COLO668 (cell line): ENCODE measurements around the gene EEFSEC.

Experiments used
- DNase-seq: peaks from one replicate; lab custom pipeline; 2025; ENCODE audit not compliant: unreplicated experiment; lab: John Stamatoyannopoulos, UW

EEFSEC gene

DNA sequence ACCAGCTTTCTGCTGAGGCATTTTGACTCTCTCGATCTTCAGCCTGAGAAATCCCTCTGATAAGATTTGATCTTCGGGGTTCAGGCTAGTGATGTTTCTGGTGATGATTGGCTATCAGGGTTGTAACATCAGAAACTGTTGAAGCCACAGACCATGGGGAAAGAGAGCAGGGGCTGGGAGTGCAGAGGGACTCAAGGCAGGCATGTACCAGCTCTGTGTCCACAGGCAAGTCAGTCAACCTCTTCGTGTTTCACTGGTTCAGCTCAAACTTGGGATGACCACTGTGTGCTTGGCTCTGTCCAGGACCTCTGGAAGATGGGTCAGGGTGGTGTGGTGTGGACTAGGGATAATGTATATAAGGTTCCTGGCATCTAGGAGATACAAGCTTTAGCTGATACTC, 116.5 kb downstream of the EEFSEC start:
- no peak for DNase-seq

DNA sequence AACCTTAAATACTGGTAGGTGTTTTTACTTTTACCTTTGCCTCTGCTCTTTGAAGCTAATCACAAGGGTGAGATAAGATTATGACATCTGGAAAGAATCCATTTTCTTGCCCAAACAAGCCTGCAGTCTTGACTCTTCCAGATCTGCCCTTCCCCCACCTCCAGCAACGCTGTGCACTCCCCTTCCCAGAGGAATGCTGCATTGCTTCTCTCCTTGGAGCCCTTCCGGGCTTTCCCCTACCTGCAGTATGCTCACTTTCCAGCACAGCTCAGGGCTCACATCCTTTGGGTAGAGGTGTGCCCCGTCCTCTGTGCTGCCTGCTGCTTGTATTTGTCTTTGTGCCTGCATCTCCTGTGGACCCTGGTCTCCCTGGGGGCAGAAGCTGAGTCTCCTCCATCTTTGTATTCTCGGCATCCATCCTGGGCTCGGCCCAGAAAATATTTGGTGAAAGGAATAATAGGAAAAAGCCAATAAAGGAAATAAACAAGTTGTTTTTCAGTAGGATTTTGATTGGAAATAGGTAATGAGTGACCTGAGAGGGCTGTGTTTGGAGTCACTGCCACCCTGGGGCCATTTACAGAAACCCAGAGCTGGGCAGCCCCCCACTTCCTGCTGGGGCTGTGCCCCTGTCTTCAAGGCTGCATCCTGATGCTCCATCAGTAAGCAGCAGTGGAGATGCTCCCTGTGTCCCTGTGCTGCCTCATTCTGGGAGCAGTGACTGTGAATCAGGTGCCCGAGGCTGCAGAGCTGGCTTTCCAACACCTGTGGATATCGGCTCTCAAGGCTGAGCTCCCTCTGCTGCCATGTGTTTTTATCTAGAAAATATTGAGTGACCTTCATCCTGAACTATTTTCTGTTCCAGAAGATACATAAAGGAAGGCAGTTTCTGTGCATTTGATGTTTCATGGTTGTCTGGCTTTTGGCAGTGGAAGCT, 117.5 kb downstream of the EEFSEC start:
- DNase-seq: no peak

DNA sequence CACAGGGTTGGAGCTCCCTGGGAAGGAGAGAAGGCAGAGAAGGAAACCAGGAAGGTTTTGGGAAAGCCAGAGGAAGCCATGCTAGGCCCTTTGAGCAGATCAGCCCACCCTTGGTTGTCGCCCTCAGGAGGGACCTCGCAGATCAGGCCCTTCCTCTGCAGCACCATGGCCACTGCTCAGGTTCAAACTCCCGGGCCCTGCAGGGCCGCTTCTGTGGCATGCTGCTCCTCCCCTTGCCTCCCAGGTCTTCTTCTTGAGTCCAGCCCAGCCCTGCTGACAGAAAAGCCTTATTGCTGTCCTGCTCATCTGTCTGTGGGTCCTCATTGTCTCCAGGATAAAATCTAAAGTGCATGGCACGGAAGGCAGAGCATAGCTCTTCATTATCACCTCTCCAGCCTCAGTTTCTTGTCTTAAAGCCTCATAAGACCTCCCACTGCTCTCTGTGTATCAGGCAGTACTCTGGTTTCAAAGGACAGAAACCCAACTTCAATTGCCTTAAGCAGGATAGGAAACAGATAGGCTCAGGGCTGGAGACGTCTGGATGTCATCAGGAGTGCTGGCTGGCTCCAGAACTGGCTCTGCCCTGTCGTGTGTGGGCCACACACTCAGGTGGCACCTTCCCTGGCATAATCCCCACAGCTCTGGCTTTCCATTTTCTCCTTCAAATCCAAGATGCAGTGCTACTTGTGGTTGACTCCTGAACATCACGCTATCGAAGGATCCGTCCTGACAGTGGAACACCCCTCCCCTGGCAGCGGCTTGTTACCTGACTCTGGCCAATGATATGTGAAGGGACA, 118.5 kb downstream of the EEFSEC start:
- no peak for DNase-seq

DNA sequence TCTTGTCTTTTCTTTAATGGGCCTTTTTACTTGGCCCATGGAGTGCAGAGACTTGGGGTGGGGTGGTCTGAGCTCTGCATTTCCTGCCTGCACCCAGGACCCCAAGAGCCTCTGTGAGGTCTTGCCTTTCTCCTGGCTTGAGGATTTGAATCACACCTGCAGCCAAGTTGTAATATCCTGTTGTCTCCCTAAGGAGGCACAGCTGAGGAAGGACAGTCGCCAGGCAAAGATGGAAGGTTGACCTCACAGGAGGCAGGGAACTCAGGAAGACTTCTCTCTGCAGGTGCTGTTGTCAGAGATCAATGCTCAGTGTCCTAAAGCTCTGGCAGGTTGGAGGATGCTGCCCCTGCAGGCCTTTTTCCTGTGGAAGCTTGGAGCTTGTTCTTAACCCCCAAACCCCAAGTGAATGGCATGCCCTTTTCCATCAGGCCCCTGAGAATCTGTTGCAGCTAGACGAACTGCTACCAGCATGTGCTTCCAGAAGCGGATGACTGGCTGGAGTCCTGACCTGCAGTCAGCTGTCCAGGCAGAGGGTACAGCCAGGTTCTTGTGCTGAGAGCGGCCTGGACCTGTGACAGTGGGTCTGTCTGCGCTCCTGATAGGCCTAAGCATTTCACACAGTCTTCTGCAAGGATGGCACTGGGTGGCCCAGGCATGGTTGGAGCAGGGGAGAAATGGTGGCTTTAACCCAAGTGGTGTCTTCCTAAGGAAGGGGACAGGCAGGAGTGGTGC, 120.0 kb downstream of the EEFSEC start:
- DNase-seq: no peak

DNA sequence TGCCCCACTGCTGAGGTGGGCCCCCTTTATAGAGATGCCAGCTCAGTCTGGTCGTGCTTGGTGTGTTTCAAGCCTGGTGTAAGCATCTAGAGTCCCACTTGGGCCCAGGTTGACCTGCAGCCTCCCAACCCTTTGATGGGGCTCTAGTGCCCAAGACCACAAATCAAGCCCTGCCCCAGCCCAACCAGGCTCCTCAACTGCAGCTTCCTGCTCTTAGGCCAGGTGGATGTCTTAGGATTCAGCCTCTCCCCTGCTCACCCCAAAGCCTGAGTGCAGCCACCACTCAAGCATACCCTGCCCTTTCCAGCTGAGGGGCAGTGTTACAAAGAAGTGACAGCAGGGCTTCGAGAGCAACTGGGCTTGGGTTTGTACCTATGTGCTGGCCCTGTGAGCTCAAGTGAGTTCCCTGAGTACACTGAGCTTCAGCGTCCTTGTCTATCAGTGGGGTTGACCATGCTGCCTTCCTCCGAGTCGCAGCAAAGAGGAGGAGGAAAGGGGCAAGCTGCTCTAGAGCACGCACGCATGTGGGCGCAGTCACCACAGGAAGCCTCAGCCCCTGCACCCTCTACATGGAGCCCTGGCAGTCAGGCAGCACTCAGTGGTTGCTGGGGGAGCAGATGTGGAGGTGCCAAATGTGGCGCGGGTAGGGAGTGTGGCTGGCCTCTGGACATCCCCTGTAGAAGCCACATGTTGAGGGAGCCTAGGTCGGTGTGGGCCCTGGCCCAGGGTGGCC, 120.7 kb downstream of the EEFSEC start:
- DNase-seq: no peak

DNA sequence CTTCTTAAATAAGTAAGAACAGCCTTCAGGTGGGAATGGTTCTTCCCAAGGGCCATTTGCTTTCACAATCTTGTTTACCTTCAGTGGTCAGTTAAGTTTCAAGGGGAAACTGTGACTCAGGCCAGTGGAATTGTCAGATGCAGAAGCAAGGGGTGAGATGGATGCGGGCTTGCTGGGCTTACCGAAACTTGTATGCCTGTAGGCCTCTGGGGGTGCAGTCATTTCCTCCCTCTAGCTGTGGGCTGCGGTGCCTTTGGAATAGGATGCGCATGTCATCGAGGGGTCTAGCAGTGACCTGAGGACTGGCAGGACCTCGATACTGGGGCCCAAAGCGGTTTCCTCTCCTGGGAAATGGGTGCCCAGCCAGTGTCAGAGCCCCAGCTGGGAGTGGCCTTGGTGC, 121.6 kb downstream of the EEFSEC start:
- DNase-seq: no peak

DNA sequence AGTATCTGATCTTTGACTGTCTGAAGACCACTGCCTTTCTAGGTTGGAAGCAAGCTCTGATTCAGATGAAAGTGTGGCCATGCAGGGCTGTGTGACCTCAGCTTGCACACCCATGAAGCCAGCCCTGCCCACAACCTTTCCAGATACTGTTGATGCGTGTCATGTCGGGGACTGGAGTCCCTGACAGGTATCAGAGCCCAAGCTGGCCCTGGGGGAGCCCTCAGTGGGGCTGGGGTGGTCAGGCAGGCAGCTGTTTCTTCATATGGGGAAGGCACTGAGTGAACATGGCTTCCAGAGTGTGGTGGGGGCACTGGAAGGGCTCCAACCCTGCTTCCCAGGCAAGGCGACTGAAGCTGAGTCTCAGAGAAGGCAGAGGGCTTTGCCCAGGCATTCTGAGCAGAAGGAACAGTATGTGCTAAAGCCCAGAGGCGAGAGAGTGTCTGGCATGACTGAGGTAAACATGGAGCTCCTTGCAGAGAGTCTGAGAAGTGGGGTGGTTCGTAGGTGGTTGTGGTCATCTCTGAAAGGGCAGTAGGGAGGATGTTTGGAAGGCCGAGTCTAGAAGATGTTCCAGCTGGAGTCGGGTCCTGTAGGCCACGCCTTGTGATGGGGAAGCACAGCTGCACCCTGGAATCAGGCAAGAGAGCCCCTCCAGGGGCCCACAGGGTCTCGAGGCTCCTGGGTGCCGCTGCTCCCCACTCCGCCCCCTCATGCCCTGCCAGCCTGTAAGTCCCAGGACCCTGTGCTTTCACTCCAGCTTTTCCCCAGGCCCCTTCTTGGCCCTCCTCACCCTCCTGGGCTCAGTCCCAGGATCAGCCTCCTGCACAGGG, 122.2 kb downstream of the EEFSEC start:
- DNase-seq: no peak

DNA sequence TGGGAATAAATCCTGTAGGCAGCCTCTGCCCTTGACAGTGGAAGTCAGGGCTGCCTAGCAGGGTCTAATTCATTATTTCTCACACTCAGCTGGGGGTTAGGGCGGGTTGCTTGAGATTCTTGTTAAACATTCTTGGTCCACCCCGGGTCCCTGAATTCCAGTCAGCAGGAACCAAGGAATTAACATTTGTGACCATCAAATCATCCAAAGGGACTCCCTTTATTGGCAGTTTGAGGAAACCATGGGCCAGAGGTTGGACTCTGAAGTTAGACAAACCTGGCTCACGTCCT, 122.8 kb downstream of the EEFSEC start:
- no peak for DNase-seq

DNA sequence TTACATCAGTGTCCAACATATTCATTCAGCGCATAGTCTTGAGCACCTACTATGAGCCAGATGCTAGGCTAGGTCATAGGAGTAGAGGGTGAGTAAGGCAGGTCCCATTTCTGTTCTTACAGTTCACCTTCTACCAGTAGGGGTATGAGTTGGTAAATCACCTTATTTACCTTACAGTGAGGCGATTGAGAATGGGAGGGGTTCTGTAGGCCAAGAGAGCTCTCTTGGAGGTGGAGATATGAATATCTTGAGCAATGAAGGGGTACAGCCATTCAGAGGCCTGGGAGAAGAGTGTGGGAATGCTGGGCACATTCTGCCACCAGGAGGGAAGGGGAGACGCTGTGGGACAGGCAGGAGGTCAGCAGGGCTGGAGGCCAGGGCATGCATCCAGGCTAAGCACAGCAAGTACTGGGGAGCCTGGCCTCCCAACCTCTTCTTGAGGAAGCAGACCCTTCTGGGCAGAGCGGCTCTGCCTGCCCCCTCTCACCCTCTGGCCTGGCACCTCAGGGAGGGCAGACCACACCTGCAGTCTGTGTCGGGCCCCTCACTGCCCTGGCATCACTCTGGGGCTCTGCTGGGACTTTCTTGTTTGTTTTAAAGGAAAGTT, 123.4 kb downstream of the EEFSEC start:
- no peak for DNase-seq

DNA sequence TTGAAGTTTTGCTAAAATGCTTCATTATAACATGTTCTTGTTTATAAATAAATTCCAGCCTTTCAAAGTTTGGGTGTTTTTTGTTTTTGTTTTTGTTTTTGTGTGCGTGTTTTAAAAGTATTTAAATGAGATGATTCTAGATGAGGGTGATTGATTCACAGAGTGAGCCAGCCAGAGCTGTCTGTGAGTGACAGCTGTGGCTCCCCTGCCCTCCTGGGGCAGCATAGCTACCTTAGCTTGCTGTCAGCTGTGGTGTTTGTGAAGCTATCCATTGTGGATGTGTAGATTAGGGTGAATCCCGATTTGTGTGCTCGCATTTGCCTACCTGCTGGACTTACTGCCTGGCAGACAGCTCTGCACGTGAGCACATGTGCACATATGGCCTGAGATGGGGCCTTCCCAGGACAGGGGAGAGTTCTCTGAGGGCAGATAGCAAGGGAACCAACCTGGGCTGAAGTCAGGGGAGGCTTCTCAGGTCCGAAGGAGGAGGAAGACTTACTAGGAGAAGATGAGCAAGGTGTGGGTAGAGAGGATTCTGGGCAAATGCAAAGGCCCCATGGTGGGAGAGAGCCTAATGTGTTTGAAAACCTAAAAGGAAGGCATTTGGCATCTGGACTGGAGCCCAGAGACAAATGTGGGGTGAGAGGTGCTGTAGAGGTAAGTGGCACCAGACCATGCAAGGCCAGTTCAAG, 124.2 kb downstream of the EEFSEC start:
- no peak for DNase-seq

DNA sequence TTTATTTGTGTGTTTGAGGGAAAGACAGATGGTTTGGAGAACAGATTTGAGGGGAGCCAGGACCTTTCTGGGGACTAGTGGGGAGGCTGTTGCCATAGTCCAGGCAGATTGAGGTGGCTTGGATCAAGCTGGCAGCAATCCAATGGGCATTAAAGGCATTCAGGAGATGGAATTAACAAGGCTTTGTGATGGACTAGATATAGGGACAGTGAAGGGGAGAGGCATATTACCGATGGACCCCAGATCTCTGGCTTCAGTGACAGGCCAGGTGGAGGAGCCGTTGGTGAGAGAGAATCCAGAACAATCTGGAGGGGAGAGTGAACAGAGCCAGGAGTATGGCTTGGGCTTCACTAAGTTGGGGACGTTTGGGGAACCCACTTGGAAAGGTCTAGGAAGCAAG, 124.8 kb downstream of the EEFSEC start:
- DNase-seq: no peak

DNA sequence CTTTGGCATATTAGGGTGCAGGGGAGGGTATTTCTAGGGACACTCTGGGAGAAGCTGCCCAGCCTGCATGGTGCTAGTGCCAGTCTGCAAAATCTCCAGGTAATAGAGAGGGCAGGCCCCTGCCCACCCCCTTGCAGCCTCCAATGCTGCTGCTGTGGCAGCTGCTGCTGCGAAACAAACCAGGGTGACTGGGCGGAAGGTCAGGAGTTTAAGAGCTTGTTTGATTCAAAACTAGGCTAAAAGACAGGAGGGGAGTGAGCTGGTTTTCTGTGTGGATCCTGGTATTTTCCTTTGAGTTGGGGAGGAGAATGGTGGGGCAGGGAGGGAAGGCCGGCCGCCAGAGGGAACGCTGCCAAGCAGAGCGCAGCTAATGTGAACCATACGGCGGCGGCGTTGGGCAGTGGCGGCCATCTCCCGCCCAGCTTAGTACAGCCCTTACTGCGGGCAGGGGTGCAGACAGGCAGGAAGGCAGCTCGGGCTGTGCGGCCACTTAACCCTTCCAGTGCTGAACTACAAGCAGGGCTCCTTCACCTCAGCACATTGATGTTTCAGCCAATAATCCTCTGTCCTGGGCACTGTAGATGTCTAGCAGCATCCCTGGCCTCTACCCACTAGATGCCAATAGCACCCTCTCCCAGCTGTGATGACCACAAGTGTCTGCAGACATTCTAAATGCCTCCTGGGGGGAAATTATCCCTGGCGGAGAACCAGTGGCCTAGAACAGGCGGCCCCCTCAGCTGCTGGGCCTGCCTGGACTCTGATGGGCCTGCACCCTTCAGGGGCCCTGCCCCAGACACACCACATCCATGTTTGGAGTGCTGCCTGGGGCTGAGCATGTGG, 125.7 kb downstream of the EEFSEC start:
- DNase-seq: no peak

DNA sequence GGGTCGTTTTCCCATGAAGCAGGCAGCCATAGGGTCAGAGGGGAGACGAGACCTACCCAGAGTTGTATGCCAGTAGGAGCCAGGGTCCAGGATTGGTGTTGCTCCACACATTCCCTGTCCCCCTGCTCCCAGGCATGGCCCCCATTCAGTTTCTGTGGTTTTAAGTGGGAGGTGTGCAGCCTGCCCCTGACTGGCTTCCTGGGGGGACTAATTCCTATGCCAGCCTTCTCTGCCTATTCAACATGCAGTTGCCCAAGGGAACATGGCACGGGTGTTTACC, 126.3 kb downstream of the EEFSEC start:
- no peak for DNase-seq

DNA sequence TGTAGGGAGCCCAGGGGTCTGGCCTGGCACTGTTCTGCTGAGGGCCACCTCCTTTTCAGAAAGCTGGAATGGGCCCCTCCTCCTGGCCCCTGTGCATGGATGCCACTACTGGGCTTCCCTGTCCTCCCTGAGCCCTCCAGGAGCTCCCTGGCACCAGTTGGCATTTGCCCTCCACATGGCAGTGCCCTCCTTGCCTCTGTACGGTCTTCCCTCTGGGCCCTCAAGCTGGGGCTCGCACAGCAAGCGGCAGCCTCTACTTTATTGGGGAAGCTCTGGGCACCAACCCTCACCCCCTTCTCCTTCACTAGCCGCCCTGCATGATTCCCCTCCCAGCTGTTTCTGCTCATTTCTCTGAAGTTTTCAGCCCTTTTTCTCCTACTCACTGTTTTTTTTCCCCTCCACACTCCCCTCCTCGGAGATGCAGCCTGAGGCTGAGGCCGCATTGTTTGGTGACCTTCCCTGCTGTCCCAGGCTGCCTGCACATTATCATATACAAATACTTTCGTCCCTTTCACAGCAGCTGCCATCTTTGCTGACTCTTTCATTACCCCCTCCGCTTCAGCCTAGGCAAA, 127.3 kb downstream of the EEFSEC start:
- peak; percentile 52 for DNase-seq

DNA sequence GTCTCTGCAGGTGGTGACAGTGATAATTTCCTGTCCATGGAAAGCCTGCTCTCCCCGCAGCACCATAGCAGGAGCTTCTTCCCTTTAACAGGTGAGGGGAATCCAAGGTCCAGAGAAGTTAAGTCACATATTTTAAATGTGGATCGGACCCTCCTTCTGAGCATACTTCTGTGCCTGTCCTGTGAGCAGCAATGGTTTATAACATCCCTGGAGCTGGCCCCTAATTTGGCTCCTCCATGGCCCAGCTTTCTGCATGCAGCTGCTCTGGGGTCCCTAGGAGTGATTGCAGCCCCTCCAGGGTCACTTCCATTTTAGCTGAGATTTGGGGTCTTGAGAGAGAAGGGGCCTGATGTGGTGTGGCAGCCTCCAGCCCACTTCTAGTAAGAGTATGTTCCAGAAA, 127.8 kb downstream of the EEFSEC start:
- DNase-seq: no peak

DNA sequence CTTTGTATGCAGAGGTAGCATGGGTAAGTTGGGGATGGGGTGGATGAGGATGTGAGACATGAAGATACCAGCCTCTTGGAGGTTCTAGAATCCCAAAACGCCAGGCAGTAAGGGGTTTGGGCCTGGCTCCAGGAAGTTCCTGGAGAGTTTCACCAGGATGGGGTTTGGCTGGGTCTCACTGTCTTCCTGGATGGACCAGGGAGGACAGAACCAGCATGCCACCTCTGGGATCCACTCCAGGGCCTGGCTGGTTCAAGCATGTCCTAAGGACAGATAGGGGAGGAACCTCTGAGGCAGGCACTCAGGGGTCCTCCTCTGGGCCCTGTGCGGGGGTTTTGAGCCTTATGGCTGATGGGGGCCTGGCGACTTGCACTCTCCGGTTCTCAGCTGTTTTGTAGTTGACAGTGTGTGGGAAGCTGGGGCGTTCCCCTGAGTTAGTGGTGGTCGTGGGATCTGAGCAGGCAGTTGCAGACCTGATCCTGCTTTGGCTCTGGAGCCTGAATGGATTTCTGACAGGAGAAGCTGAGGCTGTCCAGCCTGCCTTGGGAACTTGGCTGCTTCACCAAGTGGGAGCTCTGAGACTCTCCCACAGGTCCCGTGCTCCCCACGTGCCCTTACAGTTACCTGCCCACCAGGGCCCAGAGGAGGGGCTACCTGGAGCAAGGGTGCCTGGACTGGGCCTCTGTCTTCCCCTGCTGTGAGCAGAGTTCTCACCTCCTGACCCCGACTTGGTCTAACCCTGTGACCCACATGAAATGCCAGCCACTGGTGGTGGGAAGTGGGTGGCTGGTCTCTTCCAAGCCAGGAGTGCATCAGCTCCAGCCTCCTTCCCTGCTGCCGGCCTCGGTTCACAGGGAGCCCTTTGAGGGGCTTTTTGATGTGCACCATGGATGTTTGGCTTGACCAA, 128.4 kb downstream of the EEFSEC start:
- no peak for DNase-seq
